Activated naive CD8-positive, alpha-beta T cell treated with anti-CD3 and anti-CD28 coated beads for 36 hours (primary cell): ENCODE data around the gene TBL1Y. TPM values are rescaled to one million over a fixed set of nuclear protein-coding genes. Genes with fewer than 3 reads are reported as not detected.

ENCODE experiments used
- DNase-seq: peaks from one replicate; pipeline ENCODE4 v3.0.0; 2021
- H3K27ac Mint-ChIP-seq: one replicate; pipeline ENCODE4 v1.8.0; 2022; ENCODE audit warnings: mild to moderate bottlenecking, moderate library complexity, mixed read lengths
- H3K27me3 Mint-ChIP-seq: one replicate; pipeline ENCODE4 v1.8.0; 2022; ENCODE audit warnings: mild to moderate bottlenecking, mixed read lengths
- H3K36me3 Mint-ChIP-seq: one replicate; pipeline ENCODE4 v1.8.0; 2021; ENCODE audit warnings: mild to moderate bottlenecking, mixed read lengths
- H3K4me1 Mint-ChIP-seq: one replicate; pipeline ENCODE4 v1.8.0; 2021; ENCODE audit warnings: mixed read lengths
- H3K4me3 Mint-ChIP-seq: one replicate; pipeline ENCODE4 v1.8.0; 2022; ENCODE audit warnings: mild to moderate bottlenecking, moderate library complexity, mixed read lengths
- H3K9me3 Mint-ChIP-seq: one replicate; pipeline ENCODE4 v1.8.0; 2022; ENCODE audit warnings: mixed read lengths
- total RNA-seq, 2 experiments: library from RNA; stranded (reverse); gene quantifications; one replicate each; pipeline ENCODE4 v1.2.3, GENCODE V29; 2021

TBL1Y gene
- total RNA-seq, 2 experiments from 2014 or later, result not detected

GRCh38 chrY:6947695-6948094, 37.2 kb downstream of the TBL1Y start:
- no peaks in the 10 kb centered on the region for H3K9me3 Mint-ChIP-seq
- DNase-seq, result no peak
- H3K36me3 Mint-ChIP-seq, result no peaks in the 10 kb centered on the region
- H3K27ac Mint-ChIP-seq, result no peak overlapping the region
- no peak overlapping the region for H3K4me3 Mint-ChIP-seq
- no peaks in the 10 kb centered on the region for H3K4me1 Mint-ChIP-seq
- H3K27me3 Mint-ChIP-seq, result peaks cover 5% of the 10 kb centered on the region

- no peaks in the 10 kb centered on the region for H3K9me3 Mint-ChIP-seq
- H3K27me3 Mint-ChIP-seq, result peaks cover 5% of the 10 kb centered on the region
- DNase-seq, result no peak
- H3K4me3 Mint-ChIP-seq, result no peak overlapping the region
- H3K4me1 Mint-ChIP-seq, result no peaks in the 10 kb centered on the region
- H3K36me3 Mint-ChIP-seq, result no peaks in the 10 kb centered on the region
- H3K27ac Mint-ChIP-seq, result no peak overlapping the region
Measured at GRCh38 chrY:6948378-6948777, 37.9 kb downstream of the TBL1Y start.

- Mint-ChIP-seq H3K4me3 (no peak overlapping the region), H3K27me3 (peaks cover 4% of the 10 kb centered on the region), H3K4me1 (no peaks in the 10 kb centered on the region), H3K36me3 (no peaks in the 10 kb centered on the region), H3K9me3 (no peaks in the 10 kb centered on the region), H3K27ac (no peak overlapping the region)
- DNase-seq, result no peak
Measured at GRCh38 chrY:6949947-6950346, 39.5 kb downstream of the TBL1Y start.

- no peaks in the 10 kb centered on the region for H3K4me1 Mint-ChIP-seq
- H3K27me3 Mint-ChIP-seq, result no peaks in the 10 kb centered on the region
- H3K9me3 Mint-ChIP-seq, result no peaks in the 10 kb centered on the region
- peak; percentile 13 for DNase-seq
- no peak overlapping the region for H3K27ac Mint-ChIP-seq
- no peak overlapping the region for H3K4me3 Mint-ChIP-seq
- no peaks in the 10 kb centered on the region for H3K36me3 Mint-ChIP-seq
Measured at GRCh38 chrY:6964732-6965131, 54.2 kb downstream of the TBL1Y start.

- Mint-ChIP-seq H3K4me3 (no peak overlapping the region), H3K27me3 (no peaks in the 10 kb centered on the region)
Measured at GRCh38 chrY:6966521-6966920, 56.0 kb downstream of the TBL1Y start.

GRCh38 chrY:6967736-6968135, 57.2 kb downstream of the TBL1Y start:
- H3K9me3 Mint-ChIP-seq, result no peaks in the 10 kb centered on the region
- H3K36me3 Mint-ChIP-seq, result no peaks in the 10 kb centered on the region
- H3K4me1 Mint-ChIP-seq, result no peaks in the 10 kb centered on the region
- no peak overlapping the region for H3K4me3 Mint-ChIP-seq
- DNase-seq, result no peak
- no peak overlapping the region for H3K27ac Mint-ChIP-seq
- H3K27me3 Mint-ChIP-seq, result no peaks in the 10 kb centered on the region

More at GRCh38 chrY:6966521-6966920, 56.0 kb downstream of the TBL1Y start:
- no peaks in the 10 kb centered on the region for H3K36me3 Mint-ChIP-seq
- no peaks in the 10 kb centered on the region for H3K9me3 Mint-ChIP-seq
- H3K27ac Mint-ChIP-seq, result no peak overlapping the region
- DNase-seq, result no peak
- H3K4me1 Mint-ChIP-seq, result no peaks in the 10 kb centered on the region

GRCh38 chrY:6968191-6968590, 57.7 kb downstream of the TBL1Y start:
- Mint-ChIP-seq H3K9me3 (no peaks in the 10 kb centered on the region), H3K36me3 (no peaks in the 10 kb centered on the region), H3K27ac (no peak overlapping the region), H3K4me1 (no peaks in the 10 kb centered on the region), H3K27me3 (no peaks in the 10 kb centered on the region), H3K4me3 (no peak overlapping the region)
- DNase-seq, result no peak

GRCh38 chrY:6972271-6972887, 61.9 kb downstream of the TBL1Y start:
- no peak overlapping the region for H3K27ac Mint-ChIP-seq

GRCh38 chrY:6974971-6975370, 64.5 kb downstream of the TBL1Y start:
- no peak for DNase-seq
- no peaks in the 10 kb centered on the region for H3K9me3 Mint-ChIP-seq
- H3K36me3 Mint-ChIP-seq, result no peaks in the 10 kb centered on the region
- H3K27ac Mint-ChIP-seq, result no peak overlapping the region
- no peak overlapping the region for H3K4me3 Mint-ChIP-seq
- no peaks in the 10 kb centered on the region for H3K4me1 Mint-ChIP-seq
- no peaks in the 10 kb centered on the region for H3K27me3 Mint-ChIP-seq

More at GRCh38 chrY:6972271-6972887, 61.9 kb downstream of the TBL1Y start:
- H3K4me3 Mint-ChIP-seq, result no peak overlapping the region
- H3K9me3 Mint-ChIP-seq, result no peaks in the 10 kb centered on the region
- H3K4me1 Mint-ChIP-seq, result no peaks in the 10 kb centered on the region
- H3K27me3 Mint-ChIP-seq, result no peaks in the 10 kb centered on the region
- H3K36me3 Mint-ChIP-seq, result no peaks in the 10 kb centered on the region
- no peak for DNase-seq

- Mint-ChIP-seq H3K9me3 (no peaks in the 10 kb centered on the region), H3K27me3 (no peaks in the 10 kb centered on the region), H3K27ac (no peak overlapping the region), H3K4me3 (no peak overlapping the region), H3K36me3 (no peaks in the 10 kb centered on the region), H3K4me1 (no peaks in the 10 kb centered on the region)
- DNase-seq, result no peak
Measured at GRCh38 chrY:6977783-6978182, 67.3 kb downstream of the TBL1Y start.

GRCh38 chrY:6983221-6983620, 72.7 kb downstream of the TBL1Y start:
- no peaks in the 10 kb centered on the region for H3K36me3 Mint-ChIP-seq
- no peaks in the 10 kb centered on the region for H3K27me3 Mint-ChIP-seq
- no peak for DNase-seq
- H3K27ac Mint-ChIP-seq, result no peak overlapping the region
- no peaks in the 10 kb centered on the region for H3K4me1 Mint-ChIP-seq
- H3K9me3 Mint-ChIP-seq, result no peaks in the 10 kb centered on the region
- H3K4me3 Mint-ChIP-seq, result no peak overlapping the region

GRCh38 chrY:6987811-6988210, 77.3 kb downstream of the TBL1Y start:
- Mint-ChIP-seq H3K27me3 (no peaks in the 10 kb centered on the region), H3K36me3 (no peaks in the 10 kb centered on the region), H3K4me1 (no peaks in the 10 kb centered on the region), H3K4me3 (no peak overlapping the region), H3K9me3 (no peaks in the 10 kb centered on the region), H3K27ac (no peak overlapping the region)
- DNase-seq, result no peak

- Mint-ChIP-seq H3K4me1 (no peaks in the 10 kb centered on the region), H3K27ac (no peak overlapping the region), H3K36me3 (no peaks in the 10 kb centered on the region), H3K9me3 (no peaks in the 10 kb centered on the region), H3K4me3 (no peak overlapping the region), H3K27me3 (no peaks in the 10 kb centered on the region)
- DNase-seq, result no peak
Measured at GRCh38 chrY:6989886-6990620, 79.6 kb downstream of the TBL1Y start.

- no peaks in the 10 kb centered on the region for H3K36me3 Mint-ChIP-seq
- H3K27ac Mint-ChIP-seq, result no peak overlapping the region
- no peak overlapping the region for H3K4me3 Mint-ChIP-seq
- H3K4me1 Mint-ChIP-seq, result no peaks in the 10 kb centered on the region
- no peaks in the 10 kb centered on the region for H3K9me3 Mint-ChIP-seq
- H3K27me3 Mint-ChIP-seq, result no peaks in the 10 kb centered on the region
- DNase-seq, result no peak
Measured at GRCh38 chrY:6992041-6992440, 81.5 kb downstream of the TBL1Y start.

- DNase-seq, result no peak
- H3K27me3 Mint-ChIP-seq, result no peaks in the 10 kb centered on the region
- no peaks in the 10 kb centered on the region for H3K36me3 Mint-ChIP-seq
- H3K4me1 Mint-ChIP-seq, result no peaks in the 10 kb centered on the region
- H3K27ac Mint-ChIP-seq, result no peak overlapping the region
- H3K9me3 Mint-ChIP-seq, result no peaks in the 10 kb centered on the region
- no peak overlapping the region for H3K4me3 Mint-ChIP-seq
Measured at GRCh38 chrY:6995987-6996386, 85.5 kb downstream of the TBL1Y start.

GRCh38 chrY:6997503-6998066, 87.1 kb downstream of the TBL1Y start:
- Mint-ChIP-seq H3K4me1 (no peaks in the 10 kb centered on the region), H3K27ac (no peak overlapping the region), H3K27me3 (no peaks in the 10 kb centered on the region), H3K9me3 (no peaks in the 10 kb centered on the region), H3K36me3 (no peaks in the 10 kb centered on the region), H3K4me3 (no peak overlapping the region)
- no peak for DNase-seq
